GM12878 (cell line): ENCODE data around the gene FBLN5. TPM values are rescaled to one million over a fixed set of nuclear protein-coding genes. Genes with fewer than 3 reads are reported as not detected.

Experiments
- ATAC-seq: fragments of 200-7000 bp; cut with Tn5 transposase; 3 replicates; pipeline ENCODE4 v1.9.1; 2020; ENCODE audit warnings: mild to moderate bottlenecking, moderate library complexity
- BruUV-seq: library from RNA; stranded (reverse); fragments of 400-500 nt; replicated peaks from 2 replicates; lab custom pipeline; 2021; lab: Mats Ljungman, UMichigan
- CTCF ChIA-PET: fragments of 300-600 bp; sonication (Branson Sonifier 250); formaldehyde crosslinking; extraction: SDS; loops from one replicate; lab custom pipeline; 2021; ENCODE audit warnings: inconsistent platforms; lab: Yijun Ruan, JAX
- POLR2A ChIA-PET: fragments of 350-600 bp; formaldehyde crosslinking; extraction: SDS; loops from one replicate; lab custom pipeline; 2021; ENCODE audit warnings: inconsistent platforms; lab: Charles Lee
- RAD21 ChIA-PET: fragments of 300-600 bp; sonication (Branson Sonifier 250); formaldehyde crosslinking; loops from one replicate; lab custom pipeline; 2023; ENCODE audit warnings: antibody characterized with exemption; ENCODE audit not compliant: unreplicated experiment; lab: Charles Lee
- SMC1A ChIA-PET: fragments of 300-600 bp; sonication (Branson Sonifier 250); formaldehyde crosslinking; loops from one replicate; lab custom pipeline; 2023; ENCODE audit not compliant: unreplicated experiment, uncharacterized antibody; lab: Charles Lee
- DNase-seq: peaks from one replicate; pipeline ENCODE4 v3.0.0-alpha.2; 2011; ENCODE audit warnings: low read depth, low spot score
- FAIRE-seq: peaks from 3 replicates; lab custom pipeline; 2011; peaks lifted over from hg19 to GRCh38; lab: Jason Lieb, UNC
- H2AFZ ChIP-seq: 2 replicates; pipeline ENCODE4 v1.6.0; 2011; ENCODE audit warnings: low read depth, low read length, control low read depth; ENCODE audit not compliant: control insufficient read depth
- H3K27ac ChIP-seq: 2 replicates; pipeline ENCODE4 v1.5.1; 2011; ENCODE audit warnings: control low read depth; ENCODE audit not compliant: control insufficient read depth, insufficient read depth
- H3K27me3 ChIP-seq, 2 experiments: replicated peaks in 1 of 2; 2 replicates each; pipeline versions ENCODE4 v1.6.0 to v1.6.1; 2011; ENCODE audit warnings: low read length in 1 of 2; ENCODE audit not compliant: control insufficient read depth in 2 of 2, insufficient read depth in 2 of 2
- H3K36me3 ChIP-seq, 2 experiments: 2 replicates each; pipeline ENCODE4 v1.5.1; 2011; ENCODE audit warnings: low read length in 1 of 2; ENCODE audit not compliant: control insufficient read depth in 2 of 2, insufficient read depth in 2 of 2
- H3K4me1 ChIP-seq: 2 replicates; pipeline ENCODE4 v1.6.1; 2011; ENCODE audit warnings: mild to moderate bottlenecking, low read length, moderate library complexity, mixed read lengths; ENCODE audit not compliant: control insufficient read depth, insufficient read depth
- H3K4me2 ChIP-seq: 2 replicates; pipeline ENCODE4 v1.6.0; 2011; ENCODE audit warnings: control low read depth; ENCODE audit not compliant: control insufficient read depth, insufficient read depth
- H3K4me3 ChIP-seq: fragments of 200-600 bp; sonication (generic); 2 replicates; pipeline ENCODE4 v1.5.1; 2016
- H3K79me2 ChIP-seq: 2 replicates; pipeline ENCODE4 v1.6.0; 2011; ENCODE audit warnings: low read length; ENCODE audit not compliant: control insufficient read depth, insufficient read depth
- H3K9ac ChIP-seq: 2 replicates; pipeline ENCODE4 v1.8.0; 2011; ENCODE audit warnings: low read length, control low read depth, mixed read lengths; ENCODE audit not compliant: control insufficient read depth, insufficient read depth
- H3K9me3 ChIP-seq: replicated peaks from 3 replicates; pipeline ENCODE4 v1.5.1; 2011; ENCODE audit warnings: mild to moderate bottlenecking, low read length; ENCODE audit not compliant: control insufficient read depth, insufficient read depth
- H4K20me1 ChIP-seq: 2 replicates; pipeline ENCODE4 v1.6.0; 2011; ENCODE audit not compliant: control insufficient read depth, insufficient read depth
- ATF3 ChIP-seq: IDR thresholded peaks from 2 replicates; pipeline ENCODE4 v1.6.1; 2011; ENCODE audit warnings: low read depth, mild to moderate bottlenecking, low read length, moderate library complexity, borderline replicate concordance; ENCODE audit errors: extremely low read depth
- BACH1 ChIP-seq: fragments of 450-650 bp; IDR thresholded peaks from 2 replicates; pipeline ENCODE4 v1.6.1; 2017; ENCODE audit warnings: mild to moderate bottlenecking, borderline replicate concordance
- BHLHE40 ChIP-seq, 2 experiments: fragments of 450-650 bp in 1 of 2; IDR thresholded peaks; 2 replicates each; pipeline ENCODE4 v1.6.1; 2011 to 2017; ENCODE audit warnings: low read depth in 2 of 2, borderline replicate concordance in 1 of 2, improper control_type of control experiment in 1 of 2, low read length in 1 of 2, mild to moderate bottlenecking in 1 of 2
- HDAC2 ChIP-seq: fragments of 200-600 bp; sonication (generic); IDR thresholded peaks from 2 replicates; pipeline ENCODE4 v1.6.1; 2017
- HDAC6 ChIP-seq: fragments of 200-600 bp; sonication (generic); IDR thresholded peaks from one replicate; pipeline ENCODE4 v1.8.0; 2017; ENCODE audit warnings: antibody characterized with exemption; ENCODE audit not compliant: unreplicated experiment
- JUNB ChIP-seq: IDR thresholded peaks from 2 replicates; pipeline ENCODE4 v1.6.1; 2016; ENCODE audit warnings: antibody characterized with exemption, mild to moderate bottlenecking
- KAT2A ChIP-seq: conservative IDR thresholded peaks from 2 replicates; pipeline ENCODE4 v1.6.1; 2011; ENCODE audit warnings: low read depth, low read length; ENCODE audit not compliant: control insufficient read depth
- LARP7 ChIP-seq: fragments of 450-650 bp; IDR thresholded peaks from 2 replicates; pipeline ENCODE4 v1.6.1; 2017; ENCODE audit warnings: mild to moderate bottlenecking
- POU2F2 ChIP-seq: IDR thresholded peaks from 3 replicates; pipeline ENCODE4 v1.6.1; 2011; ENCODE audit warnings: low read depth, mild to moderate bottlenecking, low read length, borderline replicate concordance
- ZZZ3 ChIP-seq: IDR thresholded peaks from 2 replicates; pipeline ENCODE4 v1.6.1; 2011; ENCODE audit warnings: low read depth; ENCODE audit not compliant: control insufficient read depth, insufficient read length
- WGBS: methylation state at CpG from one replicate; pipeline ENCODE4 v1.1.6; 2016; ENCODE audit warnings: low lambda C conversion rate; ENCODE audit not compliant: insufficient replicate concordance, insufficient coverage; ENCODE audit errors: missing lambda C conversion rate; 5-methylcytosine and 5-hydroxymethylcytosine counted together
- in situ Hi-C: fragments of 300-500 bp; cut with MboI; formaldehyde crosslinking; loops from 9 replicates; pipeline ENCODE4 v1.14.3; 2018; ENCODE audit warnings: mixed read lengths
- intact Hi-C: fragments of 100-400 bp; cut with micrococcal nuclease; formaldehyde crosslinking; loops from one replicate; pipeline ENCODE4 v1.14.2; 2022; ENCODE audit not compliant: unreplicated experiment
- polyA plus RNA-seq, 11 experiments: library from polyadenylated mRNA; depleted of rRNA in 4 of 11; unstranded in 6 of 11; stranded (reverse) in 5 of 11; fragments of >200 nt; fragmentation: Nextera tagmentation in 4 of 11; fragmentation: Illumina TruSeq in 1 of 11; extraction: Ambion mirVana in 4 of 11; extraction: Trizol in 1 of 11; gene quantifications; 1 replicate in 1 of 11; 2 replicates in 10 of 11; pipeline versions ENCODE4 v1.2.1 to v1.2.3, GENCODE V29; 2011 to 2016; ENCODE audit warnings: inconsistent platforms in 2 of 11, missing spikeins in 2 of 11, low read depth in 1 of 11
- total RNA-seq, 4 experiments: library from RNA; depleted of rRNA in 3 of 4; stranded (reverse); fragments of >200 nt in 3 of 4; fragmentation: Illumina TruSeq in 1 of 4; extraction: Trizol in 1 of 4; gene quantifications; 2 replicates each; pipeline versions ENCODE4 v1.2.1 to v1.2.3, GENCODE V29; 2013 to 2021

The FBLN5 gene
- total and polyA plus RNA-seq, 10 of the 15 experiments (the other 5 are each of a cell fraction or from before 2014, with no cell fraction given), result 0.03 to 0.64 (median 0.24) TPM

GRCh38 chr14:91830777-91831176, 116.7 kb downstream of the FBLN5 start (continued):
- TF ChIP-seq BHLHE40 (IDR thresholded peaks at IDR 0.05; ENCODE audit: borderline replicate concordance in 1 of 2, low read depth in 2 of 2, low read length in 1 of 2) (peak in 1 of 2 experiments; percentile 39; a peak in 1 of 4 replicates), ZZZ3 (no peak), POU2F2 (peak; percentile 96; the same call in 2 of the 3 replicates), JUNB (peak; percentile 26; the same call in 1 of the 2 replicates)

GRCh38 chr14:91829511-91829910, 118.0 kb downstream of the FBLN5 start:
- intact Hi-C loops, result no loop called here
- RAD21 ChIA-PET, result no interaction called here

More at GRCh38 chr14:91829511-91829910, 118.0 kb downstream of the FBLN5 start:
- no peaks in the 10 kb centered on the region for H4K20me1 ChIP-seq
- in situ Hi-C loops, result no loop called here
- 4% methylated on average over 2 of the region's 2 CpGs for WGBS
- no peaks in the 10 kb centered on the region for H3K4me1 ChIP-seq
- no peak for FAIRE-seq
- ChIA-PET POLR2A (no interaction called here), CTCF (interaction anchor here (0.6 to 1.4 kb wide), 2 partner anchors 11 to 1826 kb away, joined by 3 to 6 read pairs; no protein-coding TSS in a partner anchor), SMC1A (interaction anchor here (1.3 kb wide), 1 partner anchor 10 kb away, joined by 4 read pairs; no protein-coding TSS in a partner anchor)
- H3K4me2 ChIP-seq, result no peak overlapping the region
- no peak overlapping the region for H3K27ac ChIP-seq
- no peaks in the 10 kb centered on the region for H3K36me3 ChIP-seq
- no peak for ATAC-seq
- TF ChIP-seq LARP7, result no peak
- no peak for TF ChIP-seq BACH1
- no peak for TF ChIP-seq HDAC2
- TF ChIP-seq HDAC6, result no peak
- TF ChIP-seq ATF3, result no peak
- no peak for TF ChIP-seq KAT2A
- BruUV-seq, result no TSS peak
- H2AFZ ChIP-seq, result no peak overlapping the region
- H3K4me3 ChIP-seq, result no peak overlapping the region; the same call in 1 of the 2 replicates
- no peak for DNase-seq
- no peak overlapping the region for H3K9ac ChIP-seq
- H3K9me3 ChIP-seq, result no peaks in the 10 kb centered on the region
- no peaks in the 10 kb centered on the region; a peak in 1 of 4 replicates for H3K27me3 ChIP-seq
- no peaks in the 10 kb centered on the region; the same call in 1 of the 2 replicates for H3K79me2 ChIP-seq
